Hepatocyte (in vitro differentiated cells): ENCODE data around the gene TMCC1. TPM values are rescaled to one million over a fixed set of nuclear protein-coding genes. Genes with fewer than 3 reads are reported as not detected.

Experiments used
- DNase-seq: peaks from one replicate; pipeline ENCODE4 v3.0.0-alpha.2; 2016; ENCODE audit warnings: low spot score
- H2AFZ ChIP-seq: fragments of 200-600 bp; sonication (generic); 2 replicates; pipeline ENCODE4 v1.6.0; 2016; ENCODE audit warnings: antibody characterized with exemption, mild to moderate bottlenecking
- H3K27ac ChIP-seq: fragments of 200-600 bp; sonication (generic); 2 replicates; pipeline ENCODE4 v1.5.1; 2016; ENCODE audit warnings: mild to moderate bottlenecking
- H3K27me3 ChIP-seq: fragments of 200-600 bp; sonication (generic); 2 replicates; pipeline ENCODE4 v1.6.1; 2016
- H3K36me3 ChIP-seq: fragments of 200-600 bp; sonication (generic); replicated peaks from 2 replicates; pipeline ENCODE4 v1.5.1; 2016; ENCODE audit warnings: low read depth; ENCODE audit not compliant: insufficient read depth
- H3K4me1 ChIP-seq: fragments of 200-600 bp; sonication (generic); 2 replicates; pipeline ENCODE4 v1.5.1; 2016; ENCODE audit warnings: mild to moderate bottlenecking, moderate library complexity; ENCODE audit not compliant: insufficient read depth
- H3K4me2 ChIP-seq: fragments of 200-600 bp; sonication (generic); 2 replicates; pipeline ENCODE4 v1.6.0; 2016
- H3K4me3 ChIP-seq: fragments of 200-600 bp; sonication (generic); 2 replicates; pipeline ENCODE4 v1.5.1; 2016; ENCODE audit warnings: mild to moderate bottlenecking
- H3K79me2 ChIP-seq: fragments of 200-600 bp; sonication (generic); 2 replicates; pipeline ENCODE4 v1.6.0; 2017; ENCODE audit warnings: mild to moderate bottlenecking
- H3K9me2 ChIP-seq: fragments of 200-600 bp; sonication (generic); replicated peaks from 2 replicates; pipeline ENCODE4 v1.6.0; 2017; ENCODE audit warnings: mild to moderate bottlenecking; ENCODE audit not compliant: insufficient read depth
- H3K9me3 ChIP-seq: fragments of 200-600 bp; sonication (generic); 2 replicates; pipeline ENCODE4 v1.5.1; 2016; ENCODE audit warnings: low read depth, mild to moderate bottlenecking
- H4K20me1 ChIP-seq: fragments of 200-600 bp; sonication (generic); 2 replicates; pipeline ENCODE4 v1.6.0; 2016; ENCODE audit warnings: mild to moderate bottlenecking; ENCODE audit not compliant: insufficient read depth, poor library complexity, severe bottlenecking
- EZH2 ChIP-seq: fragments of 200-600 bp; sonication (generic); IDR thresholded peaks from 2 replicates; pipeline ENCODE4 v1.6.1; 2016; ENCODE audit warnings: antibody characterized with exemption, mild to moderate bottlenecking, borderline replicate concordance
- EZH2phosphoT487 ChIP-seq: fragments of 200-600 bp; sonication (generic); IDR thresholded peaks from one replicate; pipeline ENCODE4 v1.6.1; 2018; ENCODE audit warnings: antibody characterized with exemption, mild to moderate bottlenecking, low read depth, moderate library complexity; ENCODE audit not compliant: unreplicated experiment, severe bottlenecking
- WGBS: methylation state at CpG from one replicate; pipeline ENCODE4 v1.1.6; 2016; ENCODE audit warnings: low lambda C conversion rate; ENCODE audit errors: missing lambda C conversion rate; 5-methylcytosine and 5-hydroxymethylcytosine counted together
- polyA plus RNA-seq: library from polyadenylated mRNA; unstranded; fragments of >200 nt; fragmentation: Nextera tagmentation; extraction: Ambion mirVana; gene quantifications from 2 replicates; pipeline ENCODE4 v1.2.1, GENCODE V29; 2016
- total RNA-seq: library from RNA; depleted of rRNA; stranded (reverse); fragments of >200 nt; gene quantifications from 2 replicates; pipeline ENCODE4 v1.2.3, GENCODE V29; 2014
- TF ChIP-seq, protein P1 (sequence below): fragments of 200-600 bp; sonication (generic); IDR thresholded peaks from 2 replicates; pipeline ENCODE4 v1.5.1; 2016; ENCODE audit warnings: antibody characterized with exemption, mild to moderate bottlenecking; ENCODE audit not compliant: poor library complexity

The TMCC1 gene
- total and polyA plus RNA-seq, 2 experiments from 2014 or later: 7.0 to 17.3 TPM

DNA sequence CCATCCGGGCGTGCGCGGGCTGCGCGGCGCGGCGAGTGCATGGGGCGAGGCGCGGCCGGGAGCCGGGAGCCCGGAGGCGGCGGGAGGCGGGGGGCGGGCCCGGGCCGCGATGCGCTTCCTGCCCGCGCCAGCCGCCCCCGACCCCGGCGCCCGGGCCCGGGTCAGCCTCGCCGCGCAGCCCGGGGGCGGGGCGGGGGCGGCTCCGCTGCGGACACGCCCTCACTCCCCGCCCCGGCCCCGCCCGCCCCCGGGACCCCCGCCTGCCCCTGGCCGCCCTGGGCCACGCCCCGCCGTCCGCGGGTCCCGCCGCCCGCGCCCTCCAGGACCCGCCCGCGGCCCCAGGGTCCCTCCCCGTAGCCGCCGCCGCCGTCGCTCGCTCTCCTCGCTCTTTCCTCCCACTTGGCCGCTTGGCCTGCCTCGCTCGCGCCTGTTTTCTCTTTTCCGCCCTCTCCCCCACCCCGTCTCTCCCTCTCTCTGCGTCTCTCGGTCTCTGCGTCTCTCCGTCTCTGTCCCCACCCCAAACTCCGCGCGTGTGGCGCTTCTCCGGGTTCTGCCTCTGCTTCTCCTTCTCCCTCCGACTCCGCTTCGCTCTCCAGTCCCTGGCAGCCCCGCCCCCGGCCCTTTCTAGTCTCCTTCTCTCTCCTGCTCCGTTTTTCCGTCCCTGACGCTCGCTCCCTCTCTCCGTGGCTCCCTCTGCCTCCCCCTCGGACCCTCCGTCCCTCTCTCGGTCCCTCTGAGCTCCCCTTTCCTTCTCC, 286.7 kb downstream of the TMCC1 start, which contains the start of gene PLXND1:
Gene PLXND1 (minus strand): TSS at position 41 of the 755 bp plus-strand sequence. CDS start 37 bp downstream, at position 4.
- DNase-seq: peak; percentile 79
- H3K36me3 ChIP-seq: no peaks in the 10 kb centered on the region
- peaks cover 12% of the 10 kb centered on the region for H3K27me3 ChIP-seq
- no peak for TF ChIP-seq EZH2phosphoT487
- no peak for TF ChIP-seq EZH2
- TF ChIP-seq, protein P1, sequence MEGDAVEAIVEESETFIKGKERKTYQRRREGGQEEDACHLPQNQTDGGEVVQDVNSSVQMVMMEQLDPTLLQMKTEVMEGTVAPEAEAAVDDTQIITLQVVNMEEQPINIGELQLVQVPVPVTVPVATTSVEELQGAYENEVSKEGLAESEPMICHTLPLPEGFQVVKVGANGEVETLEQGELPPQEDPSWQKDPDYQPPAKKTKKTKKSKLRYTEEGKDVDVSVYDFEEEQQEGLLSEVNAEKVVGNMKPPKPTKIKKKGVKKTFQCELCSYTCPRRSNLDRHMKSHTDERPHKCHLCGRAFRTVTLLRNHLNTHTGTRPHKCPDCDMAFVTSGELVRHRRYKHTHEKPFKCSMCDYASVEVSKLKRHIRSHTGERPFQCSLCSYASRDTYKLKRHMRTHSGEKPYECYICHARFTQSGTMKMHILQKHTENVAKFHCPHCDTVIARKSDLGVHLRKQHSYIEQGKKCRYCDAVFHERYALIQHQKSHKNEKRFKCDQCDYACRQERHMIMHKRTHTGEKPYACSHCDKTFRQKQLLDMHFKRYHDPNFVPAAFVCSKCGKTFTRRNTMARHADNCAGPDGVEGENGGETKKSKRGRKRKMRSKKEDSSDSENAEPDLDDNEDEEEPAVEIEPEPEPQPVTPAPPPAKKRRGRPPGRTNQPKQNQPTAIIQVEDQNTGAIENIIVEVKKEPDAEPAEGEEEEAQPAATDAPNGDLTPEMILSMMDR: no peak
- peak within 1 kb of the TSS; percentile 52 for H2AFZ ChIP-seq
- H3K27ac ChIP-seq: peak within 1 kb of the TSS; percentile 80
- WGBS: 3% methylated on average over 6 of the region's 96 CpGs
- H3K4me2 ChIP-seq: peak within 1 kb of the TSS; percentile 96
- H3K79me2 ChIP-seq: peaks cover 23% of the 10 kb centered on the region
- H3K9me2 ChIP-seq: no peaks in the 10 kb centered on the region
- peaks cover 7% of the 10 kb centered on the region for H4K20me1 ChIP-seq
- no peaks in the 10 kb centered on the region for H3K9me3 ChIP-seq
- peak within 1 kb of the TSS; percentile 45 for H3K4me3 ChIP-seq
- H3K4me1 ChIP-seq: peaks cover 25% of the 10 kb centered on the region

DNA sequence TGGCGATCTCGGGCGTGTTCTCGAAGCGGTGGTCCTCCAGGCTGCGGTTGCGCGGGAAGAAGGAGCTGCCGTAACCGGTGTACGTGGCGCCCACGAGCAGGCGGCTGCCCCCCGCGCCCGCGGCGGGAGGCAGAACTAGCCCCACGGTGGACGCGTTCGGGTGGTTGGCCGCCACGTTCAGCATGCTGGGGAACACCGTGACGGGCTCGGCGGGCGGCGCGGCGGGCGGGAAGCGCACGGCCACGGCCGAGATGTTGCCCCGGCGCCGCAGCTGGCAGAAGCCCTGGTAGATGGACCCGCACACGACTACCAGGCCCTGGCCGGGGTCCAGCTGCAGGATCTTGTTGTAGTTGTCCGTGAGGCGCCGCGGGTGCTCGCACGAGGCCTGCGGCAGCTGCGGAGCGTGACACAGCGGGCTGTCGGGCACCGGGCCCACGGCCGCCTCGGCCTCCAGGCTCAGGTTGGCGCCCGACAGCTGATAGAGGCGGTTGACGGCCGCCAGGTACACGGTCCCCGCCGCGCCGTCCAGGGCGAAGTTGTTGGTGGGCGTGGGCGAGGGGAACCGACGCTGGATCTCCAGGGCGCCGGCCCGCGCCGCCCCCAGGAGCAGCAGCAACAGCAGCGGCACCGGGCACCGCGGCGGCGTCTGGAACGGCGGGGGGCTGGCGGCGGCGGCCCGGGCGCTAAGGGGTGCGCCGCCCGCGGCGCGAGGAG, 287.4 kb downstream of the TMCC1 start:
- no peaks in the 10 kb centered on the region for H3K9me2 ChIP-seq
- H3K4me1 ChIP-seq: peaks cover 22% of the 10 kb centered on the region
- H3K27me3 ChIP-seq: peaks cover 12% of the 10 kb centered on the region
- DNase-seq: peak; percentile 63
- H3K36me3 ChIP-seq: no peaks in the 10 kb centered on the region
- TF ChIP-seq, protein P1: no peak
- no peak for TF ChIP-seq EZH2phosphoT487
- TF ChIP-seq EZH2: peak; percentile 45
- H3K27ac ChIP-seq: no peak overlapping the region
- H2AFZ ChIP-seq: peak overlapping the region; percentile 52
- H3K4me3 ChIP-seq: peak overlapping the region; percentile 45
- H3K4me2 ChIP-seq: peak overlapping the region; percentile 96
- no peaks in the 10 kb centered on the region for H3K9me3 ChIP-seq
- peaks cover 7% of the 10 kb centered on the region for H4K20me1 ChIP-seq
- 1% methylated on average over 67 of the region's 98 CpGs for WGBS
- peaks cover 26% of the 10 kb centered on the region for H3K79me2 ChIP-seq

DNA sequence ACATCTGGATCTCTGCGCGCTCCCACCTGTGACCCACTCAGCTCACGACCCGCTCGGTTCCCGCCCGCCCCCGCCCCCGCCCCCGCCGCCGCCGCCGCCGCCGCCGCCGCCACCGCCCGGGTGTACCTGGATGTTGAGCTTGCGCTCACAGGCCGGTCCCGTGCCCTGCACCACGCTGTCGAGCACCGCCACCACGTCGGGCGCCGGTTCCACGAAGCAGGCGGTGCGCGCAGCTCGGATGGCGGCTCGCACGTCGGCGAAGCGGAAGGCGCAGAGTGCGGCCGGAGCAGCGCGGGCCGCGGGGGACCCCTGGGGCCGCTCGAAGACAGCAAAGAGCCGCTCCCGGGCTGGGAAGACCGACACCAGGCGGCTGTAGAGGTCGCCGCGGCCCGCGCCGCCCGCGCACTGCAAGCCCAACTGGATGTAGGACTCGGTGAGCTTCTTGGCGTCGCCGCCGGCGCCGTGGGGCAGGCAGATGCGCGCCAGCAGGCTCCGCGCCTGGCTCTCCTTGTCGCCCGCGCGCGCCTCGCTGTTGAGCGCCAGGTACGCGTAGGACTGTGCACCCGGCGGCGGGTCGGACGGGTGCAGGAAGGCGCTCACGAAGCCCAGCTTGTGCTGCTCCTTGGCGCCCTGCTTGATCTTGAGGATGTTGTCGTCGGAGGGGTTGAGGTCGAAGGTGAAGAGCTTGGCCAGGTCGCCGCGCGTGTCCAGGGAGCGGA, 288.1 kb downstream of the TMCC1 start:
- peak; percentile 79 for TF ChIP-seq EZH2
- TF ChIP-seq EZH2phosphoT487: no peak
- TF ChIP-seq, protein P1: peak; percentile 4
- peaks cover 30% of the 10 kb centered on the region for H3K79me2 ChIP-seq
- H3K9me2 ChIP-seq: no peaks in the 10 kb centered on the region
- H3K36me3 ChIP-seq: no peaks in the 10 kb centered on the region
- peaks cover 7% of the 10 kb centered on the region for H4K20me1 ChIP-seq
- H3K4me1 ChIP-seq: peaks cover 22% of the 10 kb centered on the region
- DNase-seq: peak; percentile 72
- H3K27me3 ChIP-seq: peaks cover 12% of the 10 kb centered on the region
- H3K27ac ChIP-seq: no peak overlapping the region
- under 1% methylated on average over 75 of the region's 98 CpGs for WGBS
- peak overlapping the region; percentile 45 for H3K4me3 ChIP-seq
- peak overlapping the region; percentile 96 for H3K4me2 ChIP-seq
- peak overlapping the region; percentile 52 for H2AFZ ChIP-seq
- no peaks in the 10 kb centered on the region for H3K9me3 ChIP-seq
